H1 (cell line): ENCODE data around the gene INTU.

Source experiments
- CTCF ChIP-seq, 3 experiments: IDR thresholded peaks; 1 replicate in 2 of 3; 2 replicates in 1 of 3; pipeline versions ENCODE4 v1.5.1 to v1.6.1; 2011; ENCODE audit warnings: low read length in 3 of 3, mild to moderate bottlenecking in 3 of 3, inconsistent platforms in 2 of 3, low read depth in 1 of 3, moderate library complexity in 1 of 3; ENCODE audit not compliant: insufficient read depth in 1 of 3; ENCODE audit errors: control extremely low read depth in 1 of 3
- POLR2A ChIP-seq, 2 experiments: IDR thresholded peaks; 1 replicate in 1 of 2; 2 replicates in 1 of 2; pipeline ENCODE4 v1.6.1; 2011; ENCODE audit warnings: low read depth in 2 of 2, low read length in 2 of 2, mild to moderate bottlenecking in 2 of 2; ENCODE audit errors: control extremely low read depth in 1 of 2
- POLR2AphosphoS5 ChIP-seq: IDR thresholded peaks from 2 replicates; pipeline ENCODE4 v1.6.1; 2011; ENCODE audit warnings: low read depth, low read length
- SIX5 ChIP-seq: IDR thresholded peaks from 2 replicates; pipeline ENCODE4 v1.6.1; 2011; ENCODE audit warnings: mild to moderate bottlenecking, low read depth, low read length
- SUZ12 ChIP-seq: fragments of 200-600 bp; sonication (generic); IDR thresholded peaks from 2 replicates; pipeline ENCODE4 v1.6.1; 2012; ENCODE audit warnings: mild to moderate bottlenecking, inconsistent platforms, low read length, moderate library complexity, mixed read lengths
- YY1 ChIP-seq: IDR thresholded peaks from 2 replicates; pipeline ENCODE4 v1.6.1; 2011; ENCODE audit warnings: low read depth, mild to moderate bottlenecking, low read length

GRCh38 chr4:127709456-127709855 is 76.7 kb downstream of the INTU start:
- TF ChIP-seq YY1: no peak
- no peak for TF ChIP-seq POLR2AphosphoS5
- no peak for TF ChIP-seq SIX5
- TF ChIP-seq CTCF (IDR thresholded peaks at IDR 0.05; ENCODE audit: control extremely low read depth in 1 of 3, insufficient read depth in 1 of 3, low read depth in 1 of 3, low read length in 3 of 3): no peak
- TF ChIP-seq SUZ12: no peak
- TF ChIP-seq POLR2A (IDR thresholded peaks at IDR 0.05; ENCODE audit: control extremely low read depth in 1 of 2, low read depth in 2 of 2, low read length in 2 of 2): no peak
